Endodermal cell (in vitro differentiated cells): ENCODE data around the gene CD53. TPM values are rescaled to one million over a fixed set of nuclear protein-coding genes. Genes with fewer than 3 reads are reported as not detected.

Experiments used
- DNase-seq: peaks from one replicate; pipeline ENCODE4 v3.0.0-alpha.2; 2017
- H3K27ac ChIP-seq: 2 replicates; pipeline ENCODE4 v1.5.1; 2013; ENCODE audit warnings: mild to moderate bottlenecking, low read depth, low read length, moderate library complexity
- H3K27me3 ChIP-seq: 2 replicates; pipeline ENCODE4 v1.6.1; 2013; ENCODE audit warnings: mild to moderate bottlenecking, low read length, moderate library complexity; ENCODE audit not compliant: insufficient read depth, control insufficient read depth, poor library complexity, severe bottlenecking
- H3K36me3 ChIP-seq: 2 replicates; pipeline ENCODE4 v1.7.0; 2013; ENCODE audit warnings: mild to moderate bottlenecking, low read length, moderate library complexity; ENCODE audit not compliant: control insufficient read depth, insufficient read depth
- H3K4me1 ChIP-seq: one replicate; pipeline ENCODE4 v1.7.0; 2013; ENCODE audit warnings: low read length; ENCODE audit not compliant: control insufficient read depth, insufficient read depth
- H3K4me3 ChIP-seq: 2 replicates; pipeline ENCODE4 v1.5.1; 2013; ENCODE audit warnings: mild to moderate bottlenecking, low read length, moderate library complexity
- H3K9ac ChIP-seq: 2 replicates; pipeline ENCODE4 v1.6.1; 2013; ENCODE audit warnings: mild to moderate bottlenecking, low read length, moderate library complexity; ENCODE audit not compliant: poor library complexity, severe bottlenecking; ENCODE audit errors: extremely low read depth
- H3K9me3 ChIP-seq: 2 replicates; pipeline ENCODE4 v1.6.1; 2013; ENCODE audit warnings: mild to moderate bottlenecking, low read length, moderate library complexity; ENCODE audit not compliant: control insufficient read depth
- H3K27ac Mint-ChIP-seq: 2 replicates; pipeline ENCODE4 v1.8.0; 2020; ENCODE audit warnings: mixed read lengths
- H3K27me3 Mint-ChIP-seq: 2 replicates; pipeline ENCODE4 v1.8.0; 2021; ENCODE audit warnings: mild to moderate bottlenecking, mixed read lengths; ENCODE audit not compliant: insufficient read depth
- H3K36me3 Mint-ChIP-seq: 2 replicates; pipeline ENCODE4 v1.8.0; 2020; ENCODE audit warnings: low read depth, mixed read lengths
- H3K4me1 Mint-ChIP-seq: 2 replicates; pipeline ENCODE4 v1.8.0; 2020; ENCODE audit warnings: mixed read lengths
- H3K4me3 Mint-ChIP-seq: 2 replicates; pipeline ENCODE4 v1.8.0; 2020; ENCODE audit warnings: mild to moderate bottlenecking, moderate library complexity, mixed read lengths
- H3K9me3 Mint-ChIP-seq: 2 replicates; pipeline ENCODE4 v1.8.0; 2020; ENCODE audit warnings: mild to moderate bottlenecking, mixed read lengths
- CTCF ChIP-seq: fragments of 200-600 bp; sonication (generic); conservative IDR thresholded peaks from 2 replicates; pipeline ENCODE4 v1.5.0; 2021; ENCODE audit warnings: antibody characterized with exemption, mild to moderate bottlenecking
- WGBS, 2 experiments: methylation state at CpG; one replicate each; pipeline versions ENCODE4 v1.1.5 to v1.1.7; 2013; ENCODE audit warnings: missing lambda C conversion rate in 2 of 2, mixed read lengths in 1 of 2; ENCODE audit not compliant: insufficient coverage in 1 of 2, insufficient read length in 1 of 2; 5-methylcytosine and 5-hydroxymethylcytosine counted together
- total RNA-seq, 2 donors: library from RNA; stranded (reverse); fragmentation: NEBNext Ultra II Directional in 1 of 2; extraction: Animal tissue kit (Norgen Biotek cat#: 25700) in 1 of 2; gene quantifications; 2 replicates in 1 of 2; 3 replicates in 1 of 2; pipeline ENCODE4 v1.2.1, GENCODE V29; 2021

CD53 gene
- total RNA-seq, 2 donors from 2014 or later = not detected

GRCh38 chr1:110948038-110948810 is 75.3 kb downstream of the CD53 start:
- Mint-ChIP-seq H3K4me3 (no peak overlapping the region), H3K4me1 (no peaks in the 10 kb centered on the region), H3K27ac (no peak overlapping the region), H3K36me3 (peaks cover 38% of the 10 kb centered on the region), H3K27me3 (no peaks in the 10 kb centered on the region), H3K9me3 (no peaks in the 10 kb centered on the region)
- Histone ChIP-seq H3K4me1 (no peaks in the 10 kb centered on the region), H3K9ac (no peak overlapping the region), H3K27me3 (no peaks in the 10 kb centered on the region), H3K4me3 (no peak overlapping the region), H3K27ac (no peak overlapping the region), H3K36me3 (peaks cover 61% of the 10 kb centered on the region), H3K9me3 (no peaks in the 10 kb centered on the region)
- TF ChIP-seq CTCF = no peak
- DNase-seq = no peak
- WGBS, 2 experiments = 91 to 94% methylated on average over 4 to 9 of the region's 10 CpGs

Other genes starting within 250 kb of the CD53 start
- gene KCNA3, start 198.2 kb upstream of the CD53 start, total RNA-seq = under 1 TPM; 0.20 to 0.27 TPM
- 10 to 100 TPM; 13.7 to 20.1 TPM for gene LRIF1, start 90.8 kb downstream of the CD53 start, total RNA-seq